GM23338 (cell line): ENCODE data around the gene CDH8. TPM values are rescaled to one million over a fixed set of nuclear protein-coding genes. Genes with fewer than 3 reads are reported as not detected.

Experiments used
- ATAC-seq: fragments of 200-7000 bp; cut with Tn5 transposase; 3 replicates; pipeline ENCODE4 v1.9.1; 2020
- DNase-seq: peaks from one replicate; pipeline ENCODE4 v3.0.0-alpha.2; 2015; ENCODE audit warnings: low spot score
- H2AFZ ChIP-seq: fragments of 200-600 bp; sonication (generic); 2 replicates; pipeline ENCODE4 v1.8.0; 2016; ENCODE audit warnings: antibody characterized with exemption, mild to moderate bottlenecking, moderate library complexity
- H3F3A ChIP-seq: fragments of 200-600 bp; sonication (generic); replicated peaks from 2 replicates; pipeline ENCODE4 v1.8.0; 2017; ENCODE audit warnings: antibody characterized with exemption, mixed run types, low read depth
- H3K27ac ChIP-seq: fragments of 200-600 bp; sonication (generic); 2 replicates; pipeline ENCODE4 v1.6.1; 2016; ENCODE audit warnings: low read depth
- H3K27me3 ChIP-seq: fragments of 200-600 bp; sonication (generic); 2 replicates; pipeline ENCODE4 v1.8.0; 2016; ENCODE audit warnings: mild to moderate bottlenecking, mixed run types, moderate library complexity; ENCODE audit not compliant: insufficient read depth
- H3K36me3 ChIP-seq: fragments of 200-600 bp; sonication (generic); 2 replicates; pipeline ENCODE4 v1.8.0; 2016; ENCODE audit warnings: mild to moderate bottlenecking; ENCODE audit not compliant: insufficient read depth
- H3K4me1 ChIP-seq: fragments of 200-600 bp; sonication (generic); 2 replicates; pipeline ENCODE4 v1.8.0; 2016; ENCODE audit warnings: mild to moderate bottlenecking, moderate library complexity; ENCODE audit not compliant: insufficient read depth
- H3K4me2 ChIP-seq: fragments of 200-600 bp; sonication (generic); 2 replicates; pipeline ENCODE4 v1.7.1; 2017; ENCODE audit warnings: mixed run types
- H3K4me3 ChIP-seq: fragments of 200-600 bp; sonication (generic); 2 replicates; pipeline ENCODE4 v1.6.1; 2016; ENCODE audit warnings: mixed run types
- H3K79me2 ChIP-seq: fragments of 200-600 bp; sonication (generic); replicated peaks from 2 replicates; pipeline ENCODE4 v1.8.0; 2017; ENCODE audit warnings: mild to moderate bottlenecking; ENCODE audit not compliant: insufficient read depth
- H3K9me2 ChIP-seq: fragments of 200-600 bp; sonication (generic); 2 replicates; pipeline ENCODE4 v1.8.0; 2017; ENCODE audit not compliant: insufficient read depth
- H4K20me1 ChIP-seq: fragments of 200-600 bp; sonication (generic); replicated peaks from 2 replicates; pipeline ENCODE4 v1.8.0; 2017; ENCODE audit warnings: mild to moderate bottlenecking; ENCODE audit not compliant: insufficient read depth
- H3K27ac Mint-ChIP-seq: 2 replicates; pipeline ENCODE4 v1.8.0; 2020; ENCODE audit warnings: inconsistent platforms, mild to moderate bottlenecking, moderate library complexity, mixed read lengths
- H3K27me3 Mint-ChIP-seq: 3 replicates; pipeline ENCODE4 v1.8.0; 2022; ENCODE audit warnings: low read depth, mild to moderate bottlenecking, moderate library complexity, mixed read lengths, inconsistent platforms; ENCODE audit not compliant: insufficient read depth, poor library complexity
- H3K36me3 Mint-ChIP-seq: 3 replicates; pipeline ENCODE4 v1.8.0; 2021; ENCODE audit warnings: low read depth, mild to moderate bottlenecking, inconsistent platforms, moderate library complexity, mixed read lengths
- H3K4me1 Mint-ChIP-seq: 3 replicates; pipeline ENCODE4 v1.8.0; 2020; ENCODE audit warnings: mild to moderate bottlenecking, inconsistent platforms, mixed read lengths
- H3K4me3 Mint-ChIP-seq: 3 replicates; pipeline ENCODE4 v1.8.0; 2021; ENCODE audit warnings: moderate library complexity, mild to moderate bottlenecking, inconsistent platforms, mixed read lengths
- H3K9me3 Mint-ChIP-seq: 3 replicates; pipeline ENCODE4 v1.8.0; 2020; ENCODE audit warnings: moderate library complexity, mild to moderate bottlenecking, inconsistent platforms, mixed read lengths
- CREB1 ChIP-seq: fragments of 250-450 bp; sonication (Bioruptor Pico); IDR thresholded peaks from 2 replicates; pipeline ENCODE4 v1.5.0; 2020; ENCODE audit warnings: low read depth, mild to moderate bottlenecking, moderate library complexity
- CTCF ChIP-seq, 2 experiments: fragments of 200-600 bp in 1 of 2; sonication (generic) in 1 of 2; conservative IDR thresholded peaks; 2 replicates each; pipeline versions ENCODE4 v1.5.1 to v1.6.1; 2016 to 2017; ENCODE audit warnings: antibody characterized with exemption in 2 of 2, low read depth in 2 of 2, mild to moderate bottlenecking in 2 of 2, moderate library complexity in 1 of 2
- ETS1 ChIP-seq: IDR thresholded peaks from 2 replicates; pipeline ENCODE4 v1.6.1; 2016; ENCODE audit warnings: antibody characterized with exemption
- EZH2 ChIP-seq: fragments of 200-600 bp; sonication (generic); IDR thresholded peaks from one replicate; pipeline ENCODE4 v1.8.0; 2017; ENCODE audit warnings: antibody characterized with exemption, mild to moderate bottlenecking, low read depth; ENCODE audit not compliant: unreplicated experiment
- EZH2phosphoT487 ChIP-seq: fragments of 200-600 bp; sonication (generic); IDR thresholded peaks from one replicate; pipeline ENCODE4 v1.8.1; 2018; ENCODE audit warnings: antibody characterized with exemption; ENCODE audit not compliant: unreplicated experiment
- JUNB ChIP-seq: IDR thresholded peaks from one replicate; pipeline ENCODE4 v1.6.1; 2016; ENCODE audit warnings: antibody characterized with exemption; ENCODE audit not compliant: unreplicated experiment
- NANOG ChIP-seq: IDR thresholded peaks from 2 replicates; pipeline ENCODE4 v1.6.1; 2016; ENCODE audit warnings: antibody characterized with exemption, borderline replicate concordance
- POLR2AphosphoS5 ChIP-seq: IDR thresholded peaks from 2 replicates; pipeline ENCODE4 v1.6.1; 2016; ENCODE audit warnings: antibody characterized with exemption, low read depth
- REST ChIP-seq: IDR thresholded peaks from one replicate; pipeline ENCODE4 v1.6.1; 2018; ENCODE audit warnings: antibody characterized with exemption; ENCODE audit not compliant: unreplicated experiment
- STAT1 ChIP-seq: IDR thresholded peaks from one replicate; pipeline ENCODE4 v1.6.1; 2016; ENCODE audit warnings: antibody characterized with exemption; ENCODE audit not compliant: unreplicated experiment
- ZNF114 ChIP-seq: fragments of 250-450 bp; sonication (Bioruptor Pico); IDR thresholded peaks from 2 replicates; pipeline ENCODE4 v1.5.0; 2020; ENCODE audit warnings: mild to moderate bottlenecking, moderate library complexity
- ZNF331 ChIP-seq: fragments of 250-450 bp; sonication (Bioruptor Pico); IDR thresholded peaks from 2 replicates; pipeline ENCODE4 v1.5.0; 2020; ENCODE audit warnings: low read depth, mild to moderate bottlenecking, moderate library complexity
- polyA plus RNA-seq: library from polyadenylated mRNA; unstranded; fragments of >200 nt; fragmentation: Nextera tagmentation; extraction: Ambion mirVana; gene quantifications from 2 replicates; pipeline ENCODE4 v1.2.1, GENCODE V29; 2016
- total RNA-seq: library from RNA; depleted of rRNA; stranded (reverse); fragments of >200 nt; shearing (Covaris generic); gene quantifications from 2 replicates; pipeline ENCODE4 v1.2.3, GENCODE V29; 2014

CDH8 gene
- total and polyA plus RNA-seq, 2 experiments from 2014 or later = 10.2 to 11.7 TPM

GRCh38 chr16:62018301-62019060 lies 17.8 kb downstream of the CDH8 start (continued):
- TF ChIP-seq EZH2phosphoT487 (no peak), REST (no peak), POLR2AphosphoS5 (no peak), CTCF (conservative IDR thresholded peaks at IDR 0.05; ENCODE audit: low read depth in 2 of 2) (no peak), JUNB (no peak), STAT1 (no peak), EZH2 (no peak), ZNF114 (no peak), ETS1 (no peak), NANOG (no peak), CREB1 (CRISPR knock-in tag) (no peak), ZNF331 (CRISPR knock-in tag) (no peak)

GRCh38 chr16:62014319-62014923 lies 21.8 kb downstream of the CDH8 start:
- no peaks in the 10 kb centered on the region for H3K27me3 Mint-ChIP-seq
- no peak overlapping the region for H3K4me3 Mint-ChIP-seq
- H3K4me3 ChIP-seq = no peak overlapping the region
- H3K27ac ChIP-seq = no peak overlapping the region
- peaks cover 9% of the 10 kb centered on the region for H3K4me1 ChIP-seq
- H4K20me1 ChIP-seq = no peaks in the 10 kb centered on the region
- H2AFZ ChIP-seq = 0 out of 2 replicates have a peak overlapping the region, but pooled peaks have one; percentile 49
- DNase-seq = no peak
- no peak overlapping the region for H3K27ac Mint-ChIP-seq
- H3K36me3 Mint-ChIP-seq = no peaks in the 10 kb centered on the region
- H3K4me2 ChIP-seq = no peak overlapping the region
- H3K27me3 ChIP-seq = no peaks in the 10 kb centered on the region
- H3K9me3 Mint-ChIP-seq = no peaks in the 10 kb centered on the region
- peaks cover 29% of the 10 kb centered on the region for H3K4me1 Mint-ChIP-seq
- no peaks in the 10 kb centered on the region; the same call in 1 of the 2 replicates for H3K9me2 ChIP-seq
- no peaks in the 10 kb centered on the region for H3K79me2 ChIP-seq
- no peaks in the 10 kb centered on the region for H3K36me3 ChIP-seq
- no peaks in the 10 kb centered on the region for H3F3A ChIP-seq
- ATAC-seq = no peak
- TF ChIP-seq ZNF331 (CRISPR knock-in tag) (no peak), JUNB (no peak), REST (no peak)
